ENCODE data around the gene IRF5.

- TF ChIP-seq CTCF (IDR thresholded peaks at IDR 0.05; ENCODE audit: insufficient read depth, low read depth, low read length), result no peak
- TF ChIP-seq EZH2 (IDR thresholded peaks at IDR 0.05; ENCODE audit: insufficient read depth, low read length), result peak; percentile 95
Measured at GRCh38 chr7:128937647-128938543, at the start of gene IRF5.
